Activated naive CD4-positive, alpha-beta T cell treated with Interleukin-2 at 50 U/mL for 16 hours (primary cell): ENCODE measurements around the gene GNB2.
"Not testable (repeated sequence)": the region's sequence is repeated elsewhere in the genome, so short reads cannot be mapped to it uniquely, and the experiment has no call there.

Experiments used
- DNase-seq: peaks from one replicate; pipeline ENCODE4 v3.0.0-alpha.2; 2020

GNB2 gene

DNA sequence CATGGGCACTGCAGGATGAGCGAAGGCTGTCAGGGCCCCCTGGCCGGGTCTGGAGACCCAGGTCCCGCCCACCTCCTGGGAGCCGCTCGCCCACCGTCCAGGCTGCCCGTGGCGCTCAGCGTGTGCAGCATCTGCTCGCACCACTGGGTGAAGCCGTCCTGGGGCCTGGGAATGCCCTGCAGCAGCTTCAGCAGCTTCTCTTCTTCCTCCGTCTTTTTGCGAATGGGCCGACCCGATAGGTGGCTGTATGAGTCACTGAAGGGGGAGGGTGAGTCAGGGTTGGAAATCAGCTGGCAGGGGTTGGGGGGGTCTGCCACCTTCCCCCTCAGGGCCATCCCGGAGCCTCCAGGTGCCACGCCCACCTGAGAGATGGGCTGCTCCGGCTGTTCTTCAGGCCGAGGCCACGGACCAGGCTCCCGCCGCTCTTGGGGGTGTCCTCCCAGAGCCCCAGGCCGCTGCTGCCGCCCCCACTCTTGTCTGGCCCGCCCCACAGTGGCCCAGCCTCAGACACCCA, 8.7 kb downstream of the GNB2 start:
- no peak for DNase-seq

DNA sequence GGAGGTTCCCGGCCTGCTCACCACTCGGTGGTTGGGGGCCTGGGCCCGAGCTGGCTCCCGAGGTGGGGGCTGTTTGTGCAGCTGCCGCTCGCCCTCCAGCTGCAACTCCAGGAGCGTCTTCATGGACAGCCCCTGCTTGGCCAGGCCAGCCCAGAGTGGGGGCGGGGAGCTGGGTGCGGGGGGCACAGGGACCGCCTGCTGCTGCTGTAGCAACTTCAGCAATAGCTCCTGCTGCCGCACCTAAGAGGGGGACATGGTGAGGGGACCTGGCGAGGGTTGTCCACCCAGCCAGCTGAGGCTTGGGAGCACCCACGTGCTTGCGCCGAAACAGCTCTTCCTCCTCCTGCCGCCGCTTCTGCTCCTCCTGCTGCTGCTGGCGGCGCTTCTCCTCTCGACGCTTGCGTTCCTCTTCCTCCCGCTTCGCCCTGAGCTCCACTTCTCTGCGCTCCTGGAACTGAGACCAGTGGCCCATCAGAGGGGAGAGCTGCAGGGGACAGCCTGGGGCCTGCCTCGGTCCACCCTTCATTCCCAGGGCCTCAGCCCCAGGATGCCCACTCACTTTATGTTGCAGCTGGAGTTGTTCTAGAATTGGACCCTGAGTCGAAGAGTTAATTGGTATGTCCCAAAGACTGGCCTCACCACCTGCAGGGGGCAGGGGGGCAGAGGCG, 9.6 kb downstream of the GNB2 start:
- no peak for DNase-seq

- no peak for DNase-seq
These were observed 10.4 kb downstream of the GNB2 start for GRCh38 chr7:100683659-100684533.

- DNase-seq, result no peak
These were observed 11.0 kb downstream of the GNB2 start for GRCh38 chr7:100684534-100685042.

GRCh38 chr7:100685049-100685605, 11.6 kb downstream of the GNB2 start:
- no peak for DNase-seq

DNA sequence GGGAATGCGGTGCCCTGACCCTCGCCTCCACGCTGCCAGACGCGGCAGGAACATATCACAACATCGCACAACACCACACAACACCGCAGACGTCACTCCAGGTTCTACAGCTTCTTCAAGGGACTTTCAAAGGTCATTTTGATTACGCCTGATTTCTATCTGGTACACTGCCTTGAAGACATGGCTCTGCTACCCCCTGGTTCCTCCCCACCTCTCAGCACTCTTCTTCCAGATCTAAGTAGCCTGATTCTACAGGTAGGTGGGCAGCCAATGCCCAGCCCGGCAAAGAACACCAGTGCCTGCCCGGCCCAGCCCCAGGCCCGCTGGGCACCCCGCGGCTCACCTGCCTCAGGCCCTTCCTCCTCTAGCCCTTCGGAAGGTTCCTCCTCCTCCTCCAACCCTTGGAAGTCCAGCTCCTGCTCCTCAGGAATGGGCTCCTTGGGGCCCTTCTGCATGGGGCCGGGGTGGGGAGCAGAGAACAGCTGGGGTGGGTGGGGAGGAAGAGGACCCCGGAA, 12.1 kb downstream of the GNB2 start:
- no peak for DNase-seq

DNA sequence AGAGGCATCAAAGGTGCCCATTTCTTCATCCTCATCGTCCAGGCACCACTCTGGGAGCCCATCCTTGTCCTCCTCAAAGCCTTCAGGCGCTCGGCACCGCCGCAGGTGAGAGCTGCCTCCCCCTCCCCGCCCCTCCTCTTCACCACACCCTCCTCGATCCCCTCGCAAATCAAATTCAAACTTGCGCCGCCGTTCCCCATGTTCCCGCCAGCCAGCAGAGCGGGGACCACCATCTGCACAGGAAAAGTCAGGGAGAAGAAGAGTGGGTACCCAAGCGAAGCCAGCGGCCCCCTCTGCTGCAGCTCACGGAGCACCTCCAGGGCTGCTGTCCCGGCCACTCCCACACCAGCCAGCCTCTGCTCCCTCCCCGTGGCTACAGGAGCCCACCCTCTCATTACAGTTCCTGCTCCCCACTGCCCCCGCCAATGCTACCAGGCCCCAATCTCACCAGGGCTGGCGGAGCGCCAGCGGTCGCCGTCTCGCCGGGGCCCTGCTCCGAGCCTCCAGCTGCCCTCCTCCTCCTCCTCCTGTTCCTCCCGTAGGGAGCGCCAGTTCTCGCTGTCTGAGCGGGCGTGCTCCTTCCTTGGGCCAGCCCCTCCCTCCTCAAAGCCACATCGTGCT, 12.8 kb downstream of the GNB2 start:
- DNase-seq, result no peak

DNA sequence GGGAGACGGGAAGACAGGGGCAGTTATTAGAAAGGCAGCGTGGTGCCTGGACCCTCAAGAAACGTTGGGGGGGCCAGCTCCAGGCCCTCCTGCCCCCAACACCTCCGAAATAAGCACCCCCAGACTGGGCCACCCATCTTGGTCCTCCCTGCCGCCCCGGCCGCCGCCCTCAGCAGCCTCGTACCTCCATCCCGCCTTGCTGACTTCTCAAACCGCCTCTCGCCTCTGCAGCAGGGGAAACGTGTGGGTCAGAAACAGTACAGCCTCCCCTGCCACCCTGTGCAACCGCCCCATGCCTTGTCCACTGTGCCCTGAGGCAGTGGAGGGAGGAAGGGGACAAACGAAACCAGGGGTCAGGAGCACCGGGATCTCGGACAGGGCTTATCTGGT, 13.3 kb downstream of the GNB2 start:
- DNase-seq, result no peak

DNA sequence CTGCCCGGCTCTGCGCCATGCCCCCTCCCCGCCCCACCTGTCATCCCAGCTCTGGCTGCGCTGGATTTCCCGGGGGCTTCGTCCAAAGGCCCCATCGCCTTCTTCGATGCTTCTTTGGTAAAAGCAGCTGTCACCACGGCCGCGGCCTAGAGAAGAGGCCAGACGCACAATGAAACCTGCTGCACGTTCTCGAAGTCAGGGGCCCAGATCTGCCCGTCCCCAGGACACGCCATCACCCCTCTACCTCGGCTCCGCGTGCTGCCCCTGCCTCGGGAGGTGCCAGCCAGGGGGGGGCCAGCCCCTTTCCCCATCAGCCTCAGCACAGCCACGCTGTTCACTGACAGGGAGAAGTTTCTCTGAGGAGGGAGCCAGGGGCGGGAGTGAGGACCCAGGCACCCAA, 13.7 kb downstream of the GNB2 start:
- no peak for DNase-seq

DNA sequence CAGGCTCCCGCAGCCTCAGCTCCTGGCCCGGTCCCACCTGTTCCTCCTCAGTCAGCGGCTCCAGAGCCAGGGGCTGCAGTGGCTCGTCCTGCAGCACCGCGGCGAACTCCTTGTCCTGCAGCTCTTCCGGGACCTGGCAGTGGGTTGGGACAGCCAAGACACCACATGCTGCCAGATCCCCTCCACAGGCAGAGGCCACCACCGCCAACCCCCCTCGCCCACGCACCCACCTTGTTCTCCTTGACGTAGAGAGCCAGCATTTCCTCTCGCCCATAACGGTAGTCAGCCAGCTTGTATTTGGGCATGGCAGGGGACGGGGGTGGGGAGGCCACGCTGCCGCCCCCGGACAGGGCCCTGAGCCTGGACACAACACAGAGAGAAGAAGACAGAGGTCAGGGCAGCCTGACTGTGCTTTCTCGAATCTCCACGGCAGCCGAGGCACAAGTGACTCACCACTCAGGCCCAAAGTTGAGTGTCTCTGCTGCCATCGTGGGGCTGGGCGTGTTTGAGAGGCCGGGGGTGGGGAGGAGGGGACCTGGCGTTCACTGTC, 14.3 kb downstream of the GNB2 start:
- DNase-seq, result no peak

- DNase-seq, result no peak
These were observed 14.9 kb downstream of the GNB2 start for GRCh38 chr7:100688326-100688860.

DNA sequence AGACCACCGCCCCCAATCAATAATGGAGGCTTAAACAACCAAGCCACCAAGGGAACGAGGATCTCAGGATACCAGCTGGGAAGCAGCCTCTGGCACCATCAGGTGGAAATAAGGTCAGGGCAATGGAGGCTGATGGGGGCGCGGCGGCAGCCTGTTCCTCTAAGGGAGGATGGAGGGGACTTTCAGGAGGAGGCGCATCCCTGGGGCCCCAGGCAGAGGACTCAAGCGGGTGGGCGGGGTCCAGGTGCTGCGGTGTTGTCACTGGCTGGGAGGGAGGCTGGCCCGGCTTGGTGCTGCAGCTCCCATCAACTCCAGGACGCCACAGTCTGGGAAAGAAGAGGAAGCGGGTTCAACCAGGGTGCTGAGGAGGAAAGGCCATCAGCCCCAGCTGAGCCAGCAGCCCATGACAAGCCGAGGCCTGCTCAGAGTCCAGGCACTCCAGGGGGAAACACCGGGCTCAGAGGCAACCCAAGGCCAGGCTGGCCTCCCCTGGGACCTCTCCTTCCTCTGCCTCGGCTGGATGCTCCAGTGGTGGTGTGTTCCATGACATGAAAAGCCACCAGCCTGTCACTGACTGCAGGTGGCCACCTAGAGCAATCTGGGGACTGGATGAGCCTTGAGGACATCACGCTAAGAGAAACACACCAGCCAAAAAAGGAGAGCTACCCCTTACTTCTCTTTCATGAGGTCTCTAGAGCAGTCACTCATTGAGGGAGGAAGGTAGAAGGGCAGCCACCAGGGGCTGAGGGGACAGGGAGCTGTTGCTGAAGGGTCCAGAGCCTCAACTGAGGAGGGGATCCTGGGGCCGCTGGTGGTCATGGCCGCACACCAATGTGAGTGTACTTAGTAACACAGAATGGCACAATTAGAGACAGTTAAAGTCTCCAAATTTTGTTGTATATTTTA, 15.9 kb downstream of the GNB2 start:
- DNase-seq, result no peak

GRCh38 chr7:100691676-100692577, 18.4 kb downstream of the GNB2 start:
- peak; percentile 84 for DNase-seq

DNA sequence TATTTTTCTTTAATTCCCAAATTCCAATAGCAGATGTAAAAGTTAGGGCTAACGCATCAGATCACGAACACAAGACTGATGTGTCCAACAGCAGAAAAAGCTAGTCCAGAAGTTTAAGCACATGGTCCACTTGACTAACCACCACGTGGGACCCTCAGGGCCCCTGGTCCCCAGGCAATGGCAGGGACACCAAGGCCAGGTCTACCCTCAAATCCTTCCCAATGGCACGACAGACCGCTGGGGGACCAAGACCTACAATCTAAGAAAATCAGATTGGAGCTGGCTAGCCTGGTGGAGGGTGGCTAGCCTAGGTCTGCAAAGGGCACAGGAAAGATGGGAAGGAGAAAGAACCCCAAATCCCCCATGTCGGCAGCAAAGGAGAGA, 19.0 kb downstream of the GNB2 start:
- DNase-seq, result no peak

- DNase-seq, result no peak
These were observed 20.0 kb downstream of the GNB2 start for GRCh38 chr7:100693312-100694097.

DNA sequence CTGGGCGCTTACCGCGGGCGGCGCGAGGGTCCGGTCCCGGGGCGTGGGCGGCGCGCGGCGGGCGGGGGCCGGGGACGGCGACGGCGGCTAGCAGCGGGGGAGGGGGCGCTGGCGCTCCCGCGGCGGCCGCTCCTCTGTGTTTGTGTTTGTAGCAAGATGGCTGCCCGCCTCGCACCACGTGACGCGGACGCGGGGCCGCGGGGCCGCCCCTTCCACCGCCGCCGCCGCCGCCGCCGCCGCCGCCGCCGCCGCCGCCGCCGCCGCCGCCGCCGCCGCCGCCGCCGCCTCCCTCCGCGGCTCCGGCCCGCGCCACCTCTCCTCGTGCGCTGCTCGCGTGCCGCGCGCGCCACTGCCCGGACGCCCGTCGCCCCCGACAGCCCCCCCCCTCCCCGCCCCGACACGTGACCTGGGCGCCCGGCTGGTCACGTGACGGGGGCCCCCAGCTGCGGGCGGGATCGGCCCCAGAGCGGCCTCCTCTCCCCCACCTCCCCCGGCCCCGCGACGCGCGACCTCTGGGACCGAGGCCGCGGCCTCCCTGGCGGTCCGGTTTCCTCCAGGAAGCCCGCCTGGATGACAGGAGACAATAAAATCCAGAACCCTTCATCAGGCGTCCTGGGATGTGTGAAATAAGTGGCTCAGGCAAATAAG, 20.7 kb downstream of the GNB2 start, which contains the start of gene GIGYF1:
Gene GIGYF1, minus strand, starts transcription at position 153 of the 648 bp plus-strand sequence. CDS start 6,012 bp downstream, outside the sequence.
- DNase-seq, result peak; percentile 73

GRCh38 chr7:100696123-100696521, 22.6 kb downstream of the GNB2 start:
- DNase-seq, result no peak

DNA sequence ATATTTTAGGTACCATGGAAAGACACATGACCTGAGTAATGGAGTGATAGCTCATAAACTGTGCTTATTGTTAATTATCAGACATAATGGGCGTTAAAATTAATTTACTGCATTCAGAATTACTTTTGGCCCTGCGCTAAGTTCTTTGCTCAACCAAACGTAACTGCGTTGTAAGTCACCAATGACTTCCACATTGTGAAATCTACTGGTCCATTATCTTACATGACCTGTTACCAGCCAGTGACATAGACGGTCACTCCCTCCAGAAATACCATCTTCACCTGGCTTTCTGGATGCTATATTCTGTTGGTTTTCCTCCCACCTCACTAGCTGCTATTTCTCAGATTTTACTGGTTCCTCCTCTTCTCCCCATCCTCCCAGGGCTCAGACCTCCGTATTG, 25.5 kb downstream of the GNB2 start:
- no peak for DNase-seq

- not testable (repeated sequence) for DNase-seq
These were observed 27.5 kb downstream of the GNB2 start for GRCh38 chr7:100701089-100701488.
